ENCODE measurements around the gene BMI1. TPM values are rescaled to one million over a fixed set of nuclear protein-coding genes. Genes with fewer than 3 reads are reported as not detected.

Gene BMI1
- total RNA-seq, 1 donor from 2014 or later: 41.9 TPM

DNA sequence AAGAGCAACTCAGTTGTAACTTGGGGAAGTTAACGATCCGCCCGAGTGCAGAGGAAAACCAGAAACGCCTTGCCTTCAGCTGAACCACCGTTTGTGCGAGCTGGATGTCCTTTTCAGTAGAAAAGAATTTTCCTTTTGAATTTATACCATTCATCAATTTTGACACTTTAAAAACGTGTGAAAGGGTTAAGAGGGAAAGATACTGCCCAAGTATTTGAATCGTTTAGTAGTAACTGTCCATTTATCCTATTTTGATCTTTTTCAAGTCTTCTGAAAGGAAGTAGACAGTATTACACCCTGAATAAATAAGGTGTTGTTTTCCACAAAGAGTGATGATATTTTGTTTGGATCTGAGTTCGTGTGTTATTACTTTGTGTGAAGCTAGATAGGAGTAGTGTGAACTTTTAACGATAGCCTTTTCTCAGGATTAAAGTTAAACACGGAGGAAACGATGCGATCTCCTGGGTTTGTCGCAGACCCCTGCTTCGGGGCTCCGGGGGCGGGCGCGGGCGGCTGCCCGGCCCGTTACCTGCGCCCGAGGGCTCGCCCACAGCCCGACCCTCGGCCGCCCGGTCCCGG, 830 bp upstream of the BMI1 start:
- DNase-seq: peak; percentile 20

DNA sequence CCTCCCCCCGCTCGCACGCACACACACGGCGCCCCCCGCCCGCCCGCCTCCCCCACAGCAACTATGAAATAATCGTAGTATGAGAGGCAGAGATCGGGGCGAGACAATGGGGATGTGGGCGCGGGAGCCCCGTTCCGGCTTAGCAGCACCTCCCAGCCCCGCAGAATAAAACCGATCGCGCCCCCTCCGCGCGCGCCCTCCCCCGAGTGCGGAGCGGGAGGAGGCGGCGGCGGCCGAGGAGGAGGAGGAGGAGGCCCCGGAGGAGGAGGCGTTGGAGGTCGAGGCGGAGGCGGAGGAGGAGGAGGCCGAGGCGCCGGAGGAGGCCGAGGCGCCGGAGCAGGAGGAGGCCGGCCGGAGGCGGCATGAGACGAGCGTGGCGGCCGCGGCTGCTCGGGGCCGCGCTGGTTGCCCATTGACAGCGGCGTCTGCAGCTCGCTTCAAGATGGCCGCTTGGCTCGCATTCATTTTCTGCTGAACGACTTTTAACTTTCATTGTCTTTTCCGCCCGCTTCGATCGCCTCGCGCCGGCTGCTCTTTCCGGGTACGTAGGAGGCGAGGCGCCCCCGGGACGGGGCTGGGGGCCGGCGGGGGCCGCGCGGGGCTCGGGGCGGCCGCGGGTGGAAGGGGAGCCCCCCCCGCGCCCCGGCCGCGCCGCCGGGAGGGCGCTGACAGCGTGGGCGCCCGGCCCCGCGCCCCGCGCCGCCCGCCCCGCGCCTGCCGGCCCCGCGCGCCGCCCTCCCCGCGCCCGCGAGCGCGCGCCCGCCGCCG, 441 bp downstream of the BMI1 start:
- DNase-seq: peak; percentile 74

DNA sequence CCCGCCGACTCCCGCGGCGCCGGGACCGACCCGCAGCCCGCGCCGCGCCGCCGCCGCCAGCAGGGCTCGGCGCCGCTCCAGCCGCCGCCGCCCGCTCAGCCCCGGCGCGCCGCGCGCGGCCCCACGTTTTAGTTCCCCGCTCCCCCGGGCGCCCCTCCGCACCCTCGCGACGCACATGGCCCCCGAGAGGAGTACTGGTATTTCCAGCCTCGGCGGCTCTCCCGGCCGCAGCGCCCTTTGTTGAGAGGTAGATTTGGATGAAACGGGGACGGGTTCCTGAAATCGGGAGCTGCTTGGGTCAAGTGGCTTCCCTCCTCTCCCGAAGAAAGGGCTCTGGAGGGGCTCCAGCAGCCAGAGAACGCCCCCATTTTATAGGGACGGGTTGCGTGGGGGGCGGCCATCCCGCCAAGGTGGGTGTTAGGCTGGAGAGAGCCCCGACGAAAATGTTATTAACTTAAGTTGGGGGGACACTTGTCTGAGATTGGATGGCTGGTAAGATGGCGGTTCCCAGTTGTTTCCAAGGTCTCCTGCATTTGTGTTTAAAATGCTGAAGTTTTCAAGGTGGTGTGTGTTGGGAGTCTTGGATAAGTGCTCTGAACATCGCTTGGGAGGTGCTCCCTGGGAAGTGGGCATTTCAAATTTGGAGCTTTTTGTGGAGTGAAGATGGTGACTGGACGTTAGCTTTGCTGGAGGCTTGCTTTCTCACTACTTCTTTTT, 1.2 kb downstream of the BMI1 start:
- no peak for DNase-seq

DNA sequence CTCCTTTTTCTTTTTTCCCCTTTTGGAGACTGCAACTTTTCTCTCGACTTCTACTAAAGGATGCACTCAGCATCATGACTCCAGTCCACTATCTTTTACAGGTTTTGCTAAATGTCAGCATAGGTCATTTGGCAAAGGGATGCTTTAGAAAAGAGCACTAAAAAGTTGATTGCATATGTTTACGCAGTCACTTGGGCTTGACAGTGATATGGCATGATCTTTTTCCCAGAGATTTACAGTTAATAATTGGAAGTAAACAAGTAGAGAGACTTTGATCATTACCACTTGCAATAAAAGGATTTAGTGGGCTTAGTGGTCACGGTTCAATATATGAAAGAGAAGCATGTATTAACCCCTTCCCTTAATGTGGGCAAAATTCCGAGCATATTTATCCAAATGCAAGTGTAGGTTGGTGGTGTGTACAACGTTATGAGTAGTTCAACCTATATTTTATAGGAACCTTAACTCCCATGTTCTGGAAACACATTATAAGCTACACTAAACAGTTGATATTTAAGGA, 1.8 kb downstream of the BMI1 start:
- DNase-seq: no peak

DNA sequence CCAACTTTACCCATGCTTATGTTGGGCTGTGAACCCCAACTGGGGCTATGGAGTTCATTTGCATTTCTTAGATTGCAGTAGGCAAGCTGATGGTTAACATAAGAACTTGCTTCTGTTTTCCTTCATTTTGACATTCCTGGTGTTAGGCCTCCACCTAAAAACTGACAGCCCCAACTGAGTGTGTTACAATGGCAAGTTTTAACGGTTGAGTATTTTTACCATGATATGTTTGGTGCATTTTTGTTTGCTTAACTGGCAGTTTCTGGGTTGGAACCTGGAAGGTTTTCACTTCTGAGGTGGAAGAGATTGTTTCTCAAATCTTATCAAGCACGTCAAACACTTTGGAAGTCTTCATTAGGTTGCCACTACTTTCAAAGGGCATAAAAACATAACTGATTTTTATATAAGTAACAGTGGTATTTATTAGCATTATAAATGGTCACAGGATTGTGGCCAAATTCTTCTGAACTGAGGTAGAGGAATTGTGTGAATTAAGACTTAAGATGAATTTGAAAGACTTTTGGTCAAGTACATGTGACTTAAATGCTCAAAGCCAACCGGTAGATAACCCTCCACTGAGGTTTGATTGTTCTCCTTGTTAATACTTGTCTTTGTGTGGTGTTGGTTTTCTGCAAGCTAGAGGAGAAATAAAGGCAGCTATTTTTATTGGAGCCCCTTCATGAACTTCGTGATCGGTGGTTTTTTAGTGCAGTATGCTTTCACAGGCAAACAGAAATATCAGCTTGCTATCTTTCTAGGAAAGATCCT, 2.8 kb downstream of the BMI1 start:
- DNase-seq: no peak

DNA sequence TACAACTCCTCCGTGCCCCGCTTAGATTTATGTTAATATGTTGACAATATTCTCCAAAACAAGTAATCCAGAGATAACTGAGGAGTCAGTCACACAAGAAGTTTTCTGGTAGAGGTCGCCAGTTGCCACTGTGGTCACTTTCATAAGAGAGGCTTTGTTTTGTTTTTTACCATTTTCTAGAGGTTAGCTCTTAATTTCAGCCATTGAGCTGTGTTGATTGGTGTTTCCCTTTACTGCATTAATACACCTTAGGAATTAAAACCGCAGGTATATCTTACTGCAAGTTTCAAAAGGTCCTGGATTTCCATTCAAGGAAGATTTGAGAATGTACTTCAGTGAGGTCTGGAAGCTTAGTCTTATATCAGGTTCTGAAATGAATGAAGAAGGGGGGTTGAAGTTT, 3.5 kb downstream of the BMI1 start:
- DNase-seq: no peak

DNA sequence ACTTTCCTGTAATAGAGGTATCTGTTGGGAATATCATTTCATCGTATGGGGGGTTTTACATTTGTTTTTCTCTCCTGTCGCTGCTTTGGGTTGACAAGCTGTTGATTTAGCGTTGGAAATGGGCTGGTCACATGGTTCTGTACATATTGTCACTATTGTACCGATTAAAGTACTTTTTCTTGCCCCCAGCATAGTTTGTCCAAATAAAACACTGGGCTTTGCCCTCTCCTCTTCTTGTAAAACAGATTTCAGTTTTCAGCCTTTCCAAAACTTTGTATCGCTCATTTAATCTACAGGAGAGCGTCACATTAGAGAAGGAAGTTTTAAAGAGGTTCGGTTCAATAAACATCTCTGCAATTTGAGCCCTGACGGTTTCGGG, 4.0 kb downstream of the BMI1 start:
- DNase-seq: no peak

DNA sequence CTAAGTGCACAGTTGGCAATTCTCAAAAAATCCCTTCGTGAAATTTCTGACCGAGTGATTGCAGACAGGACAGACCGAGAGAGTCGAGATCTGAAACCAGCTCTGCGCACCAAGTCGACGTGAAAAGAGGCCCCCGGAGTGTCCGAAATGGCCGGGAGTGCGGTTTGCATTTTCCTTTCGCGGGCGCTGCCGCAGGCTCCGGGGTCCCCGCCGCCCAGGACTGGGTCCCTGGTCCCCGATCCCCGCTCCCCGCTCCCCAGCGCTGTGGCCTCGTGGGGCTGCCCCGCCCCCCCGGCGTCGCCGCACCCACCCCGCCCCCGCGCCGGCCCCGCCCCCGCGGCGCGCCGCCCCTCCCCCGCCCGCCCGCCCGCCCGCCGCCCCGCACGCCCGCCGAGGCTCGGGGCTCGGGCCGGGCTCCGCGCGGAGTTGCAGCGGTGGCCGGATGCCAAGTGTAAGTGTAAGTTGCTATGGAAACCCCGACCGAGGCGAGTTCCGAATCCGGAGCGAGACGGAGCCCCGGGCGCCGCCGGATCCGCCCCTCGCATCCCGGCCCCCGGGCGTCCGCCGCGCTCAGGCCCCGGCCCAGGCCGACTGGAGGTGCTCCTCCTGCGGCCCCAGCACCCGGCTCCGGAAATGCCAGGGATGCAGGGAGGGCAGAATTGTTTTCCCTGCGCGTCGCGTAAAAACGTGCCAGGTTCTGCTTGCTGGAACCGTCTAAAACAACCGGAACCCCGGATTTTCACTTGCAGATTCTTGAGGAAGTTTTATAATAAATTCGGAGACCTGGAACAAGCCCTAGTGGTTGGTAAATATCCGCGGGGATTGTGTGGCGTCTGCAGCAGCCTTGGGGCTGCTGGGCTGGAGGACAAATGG, 4.6 kb downstream of the BMI1 start:
- peak; percentile 38 for DNase-seq

DNA sequence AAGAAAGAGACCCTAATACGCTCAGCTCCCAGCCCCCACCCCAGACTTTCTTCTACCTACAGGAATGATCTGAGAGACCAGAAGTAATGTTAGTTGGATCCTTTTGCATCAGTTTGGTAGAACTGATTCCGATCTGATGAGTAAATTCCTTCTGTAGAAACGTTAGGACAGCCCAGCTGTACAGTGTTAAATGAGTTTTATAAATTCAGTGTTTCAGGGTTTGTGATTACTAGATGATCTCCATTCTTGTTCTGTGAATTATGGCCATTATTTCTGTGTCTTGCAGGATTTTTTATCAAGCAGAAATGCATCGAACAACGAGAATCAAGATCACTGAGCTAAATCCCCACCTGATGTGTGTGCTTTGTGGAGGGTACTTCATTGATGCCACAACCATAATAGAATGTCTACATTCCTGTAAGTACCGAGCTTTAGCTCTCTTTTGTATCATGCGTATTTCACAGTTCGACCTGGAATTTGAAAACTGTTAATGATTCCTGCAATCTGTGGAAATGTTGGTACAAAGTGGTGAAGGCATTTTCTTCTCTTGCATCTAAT, 5.3 kb downstream of the BMI1 start:
- DNase-seq: no peak

DNA sequence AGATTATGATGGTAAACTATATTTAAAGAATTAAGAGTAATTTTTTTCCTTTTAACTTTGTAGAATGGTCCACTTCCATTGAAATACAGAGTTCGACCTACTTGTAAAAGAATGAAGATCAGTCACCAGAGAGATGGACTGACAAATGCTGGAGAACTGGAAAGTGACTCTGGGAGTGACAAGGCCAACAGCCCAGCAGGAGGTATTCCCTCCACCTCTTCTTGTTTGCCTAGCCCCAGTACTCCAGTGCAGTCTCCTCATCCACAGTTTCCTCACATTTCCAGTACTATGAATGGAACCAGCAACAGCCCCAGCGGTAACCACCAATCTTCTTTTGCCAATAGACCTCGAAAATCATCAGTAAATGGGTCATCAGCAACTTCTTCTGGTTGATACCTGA, 8.3 kb downstream of the BMI1 start:
- no peak for DNase-seq

DNA sequence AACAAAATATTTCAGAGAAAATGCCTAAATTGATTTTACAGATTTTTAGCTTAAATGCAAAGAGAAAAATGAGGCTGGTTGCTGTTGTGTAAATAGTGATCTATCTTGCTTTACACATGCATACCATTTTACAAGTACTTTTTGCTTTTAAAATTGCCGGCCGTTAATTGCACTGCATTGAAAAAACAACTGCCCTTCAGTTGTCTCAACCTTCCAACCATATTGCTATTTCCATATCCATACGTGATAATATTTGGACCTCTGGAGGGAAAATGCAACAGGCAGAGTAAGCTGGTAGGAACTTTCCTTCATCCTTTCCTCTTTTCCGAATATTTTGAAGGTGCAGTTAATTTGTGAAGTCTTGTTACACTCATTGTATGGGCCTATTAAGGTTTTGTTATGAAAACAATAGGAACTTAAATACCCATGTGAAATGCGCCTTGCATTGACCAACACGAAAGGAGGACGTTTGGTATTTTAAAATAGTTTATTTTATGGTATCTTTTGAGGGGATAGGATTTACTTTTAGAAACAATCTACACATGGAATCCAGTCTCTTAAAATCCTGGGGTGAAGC, 11.3 kb downstream of the BMI1 start:
- DNase-seq: no peak

DNA sequence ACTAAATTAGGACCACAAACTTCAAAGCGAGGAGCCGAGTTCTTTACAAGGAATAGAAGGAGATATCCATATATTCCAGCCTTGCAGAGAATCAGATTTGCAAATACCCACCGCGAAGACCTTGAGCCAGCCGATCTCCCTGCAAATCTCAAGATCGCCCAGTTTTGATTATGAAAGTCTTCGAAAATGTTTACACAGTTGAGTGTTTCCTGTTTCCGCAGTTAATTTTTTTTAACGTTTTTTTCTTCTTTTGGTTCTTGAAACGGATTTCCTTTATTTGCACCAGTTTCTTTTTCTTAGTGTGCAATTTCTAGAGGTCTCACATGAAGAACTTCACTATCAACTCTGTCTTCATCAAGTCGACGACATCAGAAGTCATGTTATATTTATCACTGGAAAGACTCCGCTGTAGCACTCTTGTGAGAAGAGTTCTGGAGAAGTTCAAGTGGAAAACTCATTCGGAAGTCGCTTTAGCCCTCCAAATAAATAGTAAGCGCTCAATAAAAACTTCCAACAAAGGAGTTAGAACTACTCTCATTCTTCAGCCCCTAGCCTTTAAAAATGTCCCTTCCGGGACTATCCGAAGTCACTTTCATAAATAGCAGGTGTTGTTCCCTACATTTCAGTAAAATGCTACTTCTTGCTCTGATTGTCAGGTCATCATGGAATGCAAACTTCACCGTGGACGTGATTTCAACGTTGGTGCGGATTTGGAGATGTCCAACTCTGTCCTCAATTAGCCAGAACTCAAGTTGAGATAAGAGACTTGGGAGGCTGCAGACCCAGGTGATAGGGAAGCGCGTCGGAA, 12.5 kb downstream of the BMI1 start:
- no peak for DNase-seq

DNA sequence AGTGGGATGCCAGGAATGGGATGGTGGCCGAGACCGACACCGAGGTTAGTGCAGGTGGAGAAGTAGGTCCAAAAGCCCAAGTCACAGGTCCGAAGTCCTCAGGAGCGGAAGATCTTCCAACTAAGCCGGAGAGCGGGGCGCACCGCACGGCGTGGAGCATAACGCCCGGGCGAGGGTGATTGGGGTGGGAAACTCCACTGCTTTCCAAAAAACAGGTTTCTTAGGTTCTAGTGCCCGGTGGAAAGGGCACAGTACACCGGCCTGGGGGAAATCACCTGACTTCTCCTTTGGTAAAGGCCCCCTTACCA, 13.0 kb downstream of the BMI1 start:
- no peak for DNase-seq

DNA sequence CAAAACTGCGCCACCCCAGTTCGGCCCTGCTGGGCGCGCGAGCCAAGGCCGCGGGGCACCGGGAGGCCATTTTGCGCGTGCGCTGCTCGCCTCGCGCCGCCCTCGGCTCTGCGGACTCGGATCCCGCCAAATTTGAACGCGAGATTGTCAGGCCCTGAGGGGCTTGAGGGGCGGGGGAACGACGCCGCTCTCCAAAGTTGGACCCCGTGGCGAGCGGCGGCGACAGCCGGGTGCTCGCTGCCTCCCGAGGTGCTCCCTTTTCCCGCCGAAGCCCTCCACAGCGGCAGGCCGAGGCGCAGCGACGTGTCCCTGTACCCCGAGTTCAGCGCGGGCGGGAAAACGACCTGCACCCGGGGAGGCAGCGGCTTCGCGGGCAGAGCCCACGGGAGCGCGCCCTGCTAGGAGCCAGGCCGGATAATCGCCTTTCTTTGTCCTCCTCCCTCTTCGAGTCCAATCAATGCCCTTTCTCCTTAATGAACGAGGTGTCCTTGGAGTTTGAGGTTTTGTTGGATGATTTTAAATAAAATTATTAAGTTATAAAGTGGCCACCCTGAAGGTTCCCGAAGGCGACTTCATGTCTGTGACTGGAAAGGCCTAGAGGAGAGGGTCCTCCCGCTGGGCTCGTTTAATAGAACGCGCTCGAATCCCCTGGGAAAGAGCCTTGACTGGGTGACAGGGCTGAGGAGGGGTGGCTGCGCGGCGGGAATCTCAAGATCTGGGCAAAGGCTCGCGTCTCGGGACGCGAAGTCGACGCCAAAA, 13.7 kb downstream of the BMI1 start:
- peak; percentile 19 for DNase-seq

DNA sequence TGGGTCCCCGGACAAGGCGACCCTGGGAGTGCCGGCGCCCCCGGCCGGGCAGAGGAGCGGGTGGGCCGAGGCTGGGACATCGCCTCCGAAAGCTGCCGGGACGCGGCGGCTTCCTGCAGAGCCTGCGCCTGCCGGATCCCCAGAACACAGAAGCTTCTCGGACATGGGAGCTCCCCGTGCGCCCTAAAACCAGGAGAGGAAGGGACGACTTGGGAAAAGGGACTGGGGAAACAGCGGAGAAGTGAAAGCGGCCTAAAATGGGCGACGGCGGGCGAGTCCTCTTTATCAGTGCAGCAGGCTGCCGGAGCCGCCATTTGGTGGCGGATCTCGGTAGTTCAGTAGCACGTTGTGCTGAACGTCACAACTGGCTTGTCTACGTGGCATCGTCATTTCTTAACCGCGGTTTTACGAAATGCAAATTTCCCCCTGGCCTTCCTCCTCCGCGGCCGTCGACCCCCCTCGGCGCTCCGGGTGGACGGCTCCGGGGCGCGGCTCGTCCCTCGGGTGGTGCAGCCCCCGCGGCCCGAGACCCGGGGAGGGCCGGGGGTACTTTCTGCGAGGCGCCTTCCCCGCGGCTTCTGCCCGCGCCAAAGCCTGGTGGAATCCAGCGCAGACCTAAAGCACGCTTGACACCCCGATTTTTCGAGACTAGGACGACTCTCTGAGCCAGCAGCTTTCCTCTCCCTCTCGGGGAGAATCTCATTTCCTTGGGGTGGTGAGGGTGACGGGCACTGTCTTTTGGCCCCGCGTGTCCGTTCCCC, 14.5 kb downstream of the BMI1 start:
- peak; percentile 39 for DNase-seq

DNA sequence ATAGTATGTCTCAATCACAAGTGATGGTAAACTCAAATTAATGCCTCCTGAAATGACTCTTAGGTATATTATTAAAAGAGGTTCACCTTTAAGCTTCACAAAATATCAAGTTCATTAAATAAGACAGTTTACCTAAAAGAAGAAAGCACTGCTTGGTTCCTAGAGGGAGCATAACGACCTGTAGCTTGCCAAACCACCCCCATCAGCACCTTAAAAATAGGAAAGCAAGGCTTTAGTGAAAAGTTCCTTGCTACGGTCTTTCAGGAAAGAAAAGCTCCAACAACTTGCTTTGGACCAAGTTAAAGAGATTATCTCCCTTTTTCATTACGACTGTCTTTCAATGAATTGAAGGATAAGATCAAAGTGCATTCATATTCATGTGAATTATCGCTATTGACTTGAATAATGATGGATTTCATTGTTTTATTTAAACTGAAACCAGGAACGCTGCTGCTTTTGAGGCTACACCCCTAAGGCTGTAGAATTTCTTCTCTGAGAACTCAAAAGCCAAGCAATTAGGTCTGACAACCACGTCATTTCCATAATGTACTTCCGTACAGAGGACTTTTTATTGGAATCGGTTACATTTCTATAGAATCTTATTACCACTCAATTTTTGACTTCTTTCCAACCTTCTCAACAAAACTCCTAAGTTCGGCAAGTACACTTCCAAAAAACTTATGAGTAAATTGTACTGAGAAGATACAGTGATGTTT, 17.4 kb downstream of the BMI1 start:
- DNase-seq: no peak

DNA sequence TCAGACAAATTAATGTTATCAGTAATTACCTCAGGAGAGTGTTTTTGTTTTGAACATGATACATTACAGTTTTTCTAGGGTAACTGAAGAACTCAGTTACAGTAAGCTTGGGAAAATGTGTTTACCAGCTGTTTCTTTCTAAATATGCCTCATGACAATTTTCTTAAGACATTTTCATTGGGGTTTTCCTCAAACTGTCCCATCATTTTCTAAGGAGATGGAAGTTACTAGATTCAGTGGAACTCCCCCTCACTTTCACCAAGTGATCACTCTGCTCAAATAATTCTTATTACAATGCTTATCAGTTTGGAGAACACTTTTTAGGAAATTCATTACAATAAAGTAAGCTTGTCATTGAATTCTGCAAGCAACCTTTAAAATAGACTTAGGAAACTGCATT, 18.0 kb downstream of the BMI1 start:
- DNase-seq: no peak

DNA sequence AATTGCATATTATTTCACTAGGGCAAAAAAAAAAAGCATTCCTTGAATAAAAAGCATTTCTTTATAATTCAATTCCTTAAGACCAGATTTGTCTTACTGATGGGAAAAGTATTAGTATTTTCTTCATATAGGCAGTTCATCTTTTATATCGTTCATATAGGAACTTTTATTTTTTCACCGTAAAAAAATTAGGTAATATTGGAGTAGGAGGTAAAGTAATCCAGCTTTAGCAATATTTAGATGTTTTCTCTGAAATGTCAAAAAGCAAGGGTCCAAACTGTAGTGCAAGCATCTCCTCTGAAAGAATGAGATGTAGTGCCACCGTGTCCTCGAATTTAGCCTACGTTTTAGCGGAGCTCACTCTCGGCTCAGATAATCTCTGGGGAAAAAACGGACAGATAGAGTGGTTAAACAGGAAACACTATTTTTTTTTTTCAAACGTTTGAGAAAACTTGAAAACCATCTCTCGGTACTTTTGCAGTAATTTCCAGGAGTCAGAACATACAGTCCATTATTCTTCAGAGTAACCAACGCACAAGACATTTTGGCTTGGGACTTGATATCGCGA, 18.9 kb downstream of the BMI1 start:
- no peak for DNase-seq

Data from skin of body (tissue), 2 donors.